LNCaP clone FGC (cell line): ENCODE data around the gene DNAH10.

Experiments
- DNase-seq: peaks from one replicate; pipeline ENCODE4 v3.0.0-alpha.2; 2011; ENCODE audit warnings: low read depth
- H3K4me3 ChIP-seq: 2 replicates; pipeline ENCODE4 v1.5.1; 2011; ENCODE audit warnings: mild to moderate bottlenecking, low read depth, low read length, control low read depth
- CTCF ChIP-seq: IDR thresholded peaks from 2 replicates; pipeline ENCODE4 v1.5.1; 2012; ENCODE audit warnings: mild to moderate bottlenecking; ENCODE audit not compliant: control insufficient read depth, insufficient read depth; ENCODE audit errors: extremely low read depth

Gene DNAH10

GRCh38 chr12:123976227-123976826 is 214.2 kb downstream of the DNAH10 start:
- DNase-seq, result no peak
- no peak overlapping the region for H3K4me3 ChIP-seq

GRCh38 chr12:123979566-123979965 is 217.5 kb downstream of the DNAH10 start:
- no peak for DNase-seq
- no peak overlapping the region for H3K4me3 ChIP-seq
- TF ChIP-seq CTCF, result no peak

More at GRCh38 chr12:123976227-123976826, 214.2 kb downstream of the DNAH10 start:
- no peak for TF ChIP-seq CTCF

- H3K4me3 ChIP-seq, result no peak overlapping the region
- DNase-seq, result no peak
- TF ChIP-seq CTCF, result no peak
Measured at GRCh38 chr12:123982269-123982668, 220.2 kb downstream of the DNAH10 start.

- DNase-seq, result peak; percentile 39
- H3K4me3 ChIP-seq, result no peak overlapping the region
- TF ChIP-seq CTCF, result peak; percentile 77
Measured at GRCh38 chr12:123983822-123984485, 221.9 kb downstream of the DNAH10 start.

- TF ChIP-seq CTCF, result no peak
- H3K4me3 ChIP-seq, result no peak overlapping the region
- no peak for DNase-seq
Measured at GRCh38 chr12:123984903-123985302, 222.8 kb downstream of the DNAH10 start.
